Measurements from ENCODE around the gene GAS7. TPM values are rescaled to one million over a fixed set of nuclear protein-coding genes. Genes with fewer than 3 reads are reported as not detected.

The GAS7 gene
- total and polyA plus RNA-seq, 2 of the 13 experiments (the other 11 are each of a cell fraction or from before 2014, with no cell fraction given), result 1.0 to 5.2 TPM

GRCh38 chr17:9951803-9952202, 246.6 kb downstream of the GAS7 start (continued):
- TF ChIP-seq ZNF562 (CRISPR knock-in tag; IDR thresholded peaks at IDR 0.05; ENCODE audit: borderline replicate concordance), result no peak
- TF ChIP-seq CENPX (CRISPR knock-in tag; IDR thresholded peaks at IDR 0.05), result no peak
- TF ChIP-seq TRIM24 (CRISPR knock-in tag; IDR thresholded peaks at IDR 0.05), result no peak
- TF ChIP-seq PRMT3 (CRISPR knock-in tag; IDR thresholded peaks at IDR 0.05; ENCODE audit: borderline replicate concordance, low read depth), result no peak
- TF ChIP-seq TIGD3 (CRISPR knock-in tag; IDR thresholded peaks at IDR 0.05; ENCODE audit: borderline replicate concordance), result no peak
- TF ChIP-seq ZKSCAN5 (CRISPR knock-in tag; IDR thresholded peaks at IDR 0.05), result no peak
- no peak for TF ChIP-seq ZNF275 (CRISPR knock-in tag; IDR thresholded peaks at IDR 0.05; ENCODE audit: borderline replicate concordance)
- no peak for TF ChIP-seq FOXP1 (IDR thresholded peaks at IDR 0.05)
- TF ChIP-seq FOXP1 (CRISPR knock-in tag; IDR thresholded peaks at IDR 0.05), result no peak
- TF ChIP-seq ZNF253 (CRISPR knock-in tag; IDR thresholded peaks at IDR 0.05; ENCODE audit: borderline replicate concordance), result no peak

- Histone ChIP-seq H4K20me1 (ENCODE audit: insufficient read depth, low read length) (no peaks in the 10 kb centered on the region), H3K4me3 (replicated peaks in 1 of 3; ENCODE audit: insufficient read depth in 1 of 3, low read depth in 2 of 3, low read length in 3 of 3) (no peak overlapping the region), H3K27ac (ENCODE audit: extremely low read length, insufficient read depth, low read length) (no peak overlapping the region), H3K4me1 (ENCODE audit: insufficient read depth, low read length) (no peaks in the 10 kb centered on the region), H3K9me3 (ENCODE audit: low read length) (no peaks in the 10 kb centered on the region), H3K36me3 (replicated peaks in 1 of 2; ENCODE audit: control insufficient read depth in 1 of 2, insufficient read depth in 2 of 2, low read length in 2 of 2) (no peaks in the 10 kb centered on the region), H3K79me2 (ENCODE audit: insufficient read depth, low read length) (no peaks in the 10 kb centered on the region), H3K4me2 (ENCODE audit: low read depth, low read length) (no peak overlapping the region), H3K9ac (ENCODE audit: insufficient read depth, low read depth, low read length) (no peak overlapping the region), H2AFZ (ENCODE audit: low read length) (no peak overlapping the region), H3K27me3 (ENCODE audit: control insufficient read depth in 1 of 2, insufficient read depth in 2 of 2, low read length in 2 of 2) (peaks cover 1 to 31% of the 10 kb centered on the region in 2 experiments; a peak in 2 of 5 replicates)
- ChIA-PET POLR2A (no interaction called here), CTCF (ENCODE audit: low intra/inter-chr PET ratio, low total read pairs) (no interaction called here)
- DNase-seq (ENCODE audit: low spot score) (no peak), FAIRE-seq (no peak), ATAC-seq (no peak)
- BruUV-seq (replicated peaks), result no TSS peak
- intact Hi-C loops (cut with micrococcal nuclease; ENCODE audit: unreplicated experiment) (no loop called here), in situ Hi-C loops (cut with HindIII; ENCODE audit: extremely low pct_ligation_motif_present, low pct_unique_long_range_greater_than_20kb) (no loop called here)
- WGBS (ENCODE audit: low lambda C conversion rate), result 24% methylated on average over 8 of the region's 10 CpGs
- TF ChIP-seq HOXA9 (CRISPR knock-in tag; IDR thresholded peaks at IDR 0.05; ENCODE audit: borderline replicate concordance) (no peak), HBP1 (CRISPR knock-in tag; IDR thresholded peaks at IDR 0.05; ENCODE audit: low read depth) (no peak), ZNF879 (CRISPR knock-in tag; IDR thresholded peaks at IDR 0.05) (no peak), SKI (IDR thresholded peaks at IDR 0.05; ENCODE audit: partially characterized antibody) (no peak), NR2F1 (CRISPR knock-in tag; IDR thresholded peaks at IDR 0.05) (no peak), ZNF563 (CRISPR knock-in tag; IDR thresholded peaks at IDR 0.05) (no peak), BRCA1 (CRISPR knock-in tag; IDR thresholded peaks at IDR 0.05) (no peak), SP5 (CRISPR knock-in tag; IDR thresholded peaks at IDR 0.05; ENCODE audit: borderline replicate concordance, low read depth) (no peak), FOXM1 (CRISPR knock-in tag; IDR thresholded peaks at IDR 0.05) (no peak)
Measured at GRCh38 chr17:9948928-9949327, 249.5 kb downstream of the GAS7 start.
